Mesothelial cell of epicardium (in vitro differentiated cells): ENCODE measurements around the gene MARCHF10. TPM values are rescaled to one million over a fixed set of nuclear protein-coding genes. Genes with fewer than 3 reads are reported as not detected.
"Not testable (repeated sequence)": the region's sequence is repeated elsewhere in the genome, so short reads cannot be mapped to it uniquely, and the experiment has no call there.

ENCODE experiments used
- DNase-seq, 2 experiments: peaks; one replicate each; pipeline ENCODE4 v3.0.0; 2021; ENCODE audit warnings: low spot score in 2 of 2; ENCODE audit not compliant: unreplicated experiment in 2 of 2
- H3K27ac Mint-ChIP-seq: 2 replicates; pipeline ENCODE4 v1.8.0; 2021; ENCODE audit warnings: mixed read lengths
- H3K27me3 Mint-ChIP-seq: 2 replicates; pipeline ENCODE4 v1.8.0; 2021; ENCODE audit warnings: low read depth, mixed read lengths
- H3K36me3 Mint-ChIP-seq: 2 replicates; pipeline ENCODE4 v1.8.0; 2021; ENCODE audit warnings: mixed read lengths
- H3K4me1 Mint-ChIP-seq: 2 replicates; pipeline ENCODE4 v1.8.0; 2021; ENCODE audit warnings: mixed read lengths
- H3K4me3 Mint-ChIP-seq: 2 replicates; pipeline ENCODE4 v1.8.0; 2021; ENCODE audit warnings: mild to moderate bottlenecking, moderate library complexity, mixed read lengths
- H3K9me3 Mint-ChIP-seq: 2 replicates; pipeline ENCODE4 v1.8.0; 2021; ENCODE audit warnings: mixed read lengths
- CTCF ChIP-seq: fragments of 200-600 bp; sonication (generic); IDR thresholded peaks from one replicate; pipeline ENCODE4 v1.5.0; 2021; ENCODE audit warnings: antibody characterized with exemption; ENCODE audit not compliant: unreplicated experiment
- total RNA-seq: library from RNA; stranded (reverse); gene quantifications from 3 replicates; pipeline ENCODE4 v1.2.1, GENCODE V29; 2021

Gene MARCHF10
- total RNA-seq, 1 donor from 2014 or later: 1.1 TPM

- H3K4me3 Mint-ChIP-seq: no peak overlapping the region
- H3K27ac Mint-ChIP-seq: no peak overlapping the region
- no peaks in the 10 kb centered on the region for H3K27me3 Mint-ChIP-seq
- peaks cover 33% of the 10 kb centered on the region for H3K4me1 Mint-ChIP-seq
- peaks cover 4% of the 10 kb centered on the region for H3K9me3 Mint-ChIP-seq
- no peaks in the 10 kb centered on the region for H3K36me3 Mint-ChIP-seq
- no peak for TF ChIP-seq CTCF
- DNase-seq: no peak
These were observed 44.1 kb upstream of the MARCHF10 start for GRCh38 chr17:62852195-62852594.

GRCh38 chr17:62849591-62850415 is 41.7 kb upstream of the MARCHF10 start:
- DNase-seq, H3K36me3 Mint-ChIP-seq, H3K27me3 Mint-ChIP-seq, H3K4me3 Mint-ChIP-seq, H3K27ac Mint-ChIP-seq, H3K9me3 Mint-ChIP-seq: not testable (repeated sequence)
- peaks cover 11% of the 10 kb centered on the region for H3K4me1 Mint-ChIP-seq

- H3K4me1 Mint-ChIP-seq: no peaks in the 10 kb centered on the region
- no peaks in the 10 kb centered on the region for H3K27me3 Mint-ChIP-seq
- H3K27ac Mint-ChIP-seq: no peak overlapping the region
- no peak overlapping the region for H3K4me3 Mint-ChIP-seq
- no peak for TF ChIP-seq CTCF
- H3K36me3 Mint-ChIP-seq: no peaks in the 10 kb centered on the region
- DNase-seq: no peak
- H3K9me3 Mint-ChIP-seq: peaks cover 10% of the 10 kb centered on the region
These were observed 40.2 kb upstream of the MARCHF10 start for GRCh38 chr17:62848334-62848733.

- H3K36me3 Mint-ChIP-seq: no peaks in the 10 kb centered on the region
- no peak overlapping the region for H3K27ac Mint-ChIP-seq
- no peaks in the 10 kb centered on the region for H3K27me3 Mint-ChIP-seq
- no peaks in the 10 kb centered on the region for H3K4me1 Mint-ChIP-seq
- no peak for TF ChIP-seq CTCF
- no peak for DNase-seq
- no peak overlapping the region for H3K4me3 Mint-ChIP-seq
- peaks cover 11% of the 10 kb centered on the region for H3K9me3 Mint-ChIP-seq
These were observed 39.3 kb upstream of the MARCHF10 start for GRCh38 chr17:62847426-62847825.

GRCh38 chr17:62840871-62841270 is 32.8 kb upstream of the MARCHF10 start:
- H3K27ac Mint-ChIP-seq: no peak overlapping the region
- H3K4me3 Mint-ChIP-seq: no peak overlapping the region
- peaks cover 43% of the 10 kb centered on the region for H3K9me3 Mint-ChIP-seq
- H3K4me1 Mint-ChIP-seq: no peaks in the 10 kb centered on the region
- DNase-seq: no peak
- peaks cover 7% of the 10 kb centered on the region for H3K36me3 Mint-ChIP-seq
- TF ChIP-seq CTCF: no peak
- no peaks in the 10 kb centered on the region for H3K27me3 Mint-ChIP-seq

- not testable (repeated sequence) for H3K4me3 Mint-ChIP-seq, H3K27ac Mint-ChIP-seq, H3K36me3 Mint-ChIP-seq, H3K4me1 Mint-ChIP-seq, H3K27me3 Mint-ChIP-seq, DNase-seq
- peaks cover 21% of the 10 kb centered on the region for H3K9me3 Mint-ChIP-seq
These were observed 25.7 kb upstream of the MARCHF10 start for GRCh38 chr17:62833816-62834215.

- TF ChIP-seq CTCF: no peak
- H3K27me3 Mint-ChIP-seq: no peaks in the 10 kb centered on the region
- H3K4me3 Mint-ChIP-seq: no peak overlapping the region
- H3K9me3 Mint-ChIP-seq: peaks cover 10% of the 10 kb centered on the region
- DNase-seq: no peak
- H3K4me1 Mint-ChIP-seq: peaks cover 11% of the 10 kb centered on the region
- no peak overlapping the region for H3K27ac Mint-ChIP-seq
- peaks cover 3% of the 10 kb centered on the region for H3K36me3 Mint-ChIP-seq
These were observed 24.3 kb upstream of the MARCHF10 start for GRCh38 chr17:62832405-62832804.

GRCh38 chr17:62831066-62831465 is 23.0 kb upstream of the MARCHF10 start:
- not testable (repeated sequence) for H3K4me3 Mint-ChIP-seq, H3K36me3 Mint-ChIP-seq, H3K27me3 Mint-ChIP-seq, H3K9me3 Mint-ChIP-seq, H3K27ac Mint-ChIP-seq, DNase-seq
- H3K4me1 Mint-ChIP-seq: peaks cover 19% of the 10 kb centered on the region
